Fibroblast of skin of back (primary cell): ENCODE measurements around the gene UMOD. TPM values are rescaled to one million over a fixed set of nuclear protein-coding genes. Genes with fewer than 3 reads are reported as not detected.

ENCODE experiments used
- DNase-seq: peaks from one replicate; pipeline ENCODE4 v3.0.0-alpha.2; 2013
- polyA plus RNA-seq, 2 experiments: library from polyadenylated mRNA; unstranded; fragments of 120-200 nt; gene quantifications; one replicate each; pipeline ENCODE4 v1.2.1, GENCODE V29; 2013; ENCODE audit not compliant: insufficient read length in 2 of 2

The UMOD gene
- polyA plus RNA-seq (2013, experiment 1 of 2; ENCODE audit: insufficient read length): not detected
- not detected for polyA plus RNA-seq (2013, experiment 2 of 2; ENCODE audit: insufficient read length)

- DNase-seq: no peak
Measured at GRCh38 chr16:20352615-20353014, at the start of gene UMOD. Gene UMOD (minus strand): TSS chr16:20352715. CDS start chr16:20350737, 1,978 bp downstream.

GRCh38 chr16:20401475-20402016 lies 49.0 kb upstream of the UMOD start:
- DNase-seq: no peak

- DNase-seq: no peak
Measured at GRCh38 chr16:20401066-20401465, 48.6 kb upstream of the UMOD start.

- DNase-seq: no peak
Measured at GRCh38 chr16:20399185-20399584, 46.7 kb upstream of the UMOD start.

GRCh38 chr16:20398603-20399002 lies 46.1 kb upstream of the UMOD start:
- no peak for DNase-seq

- no peak for DNase-seq
Measured at GRCh38 chr16:20397468-20398074, 45.1 kb upstream of the UMOD start.

GRCh38 chr16:20396846-20397467 lies 44.4 kb upstream of the UMOD start:
- DNase-seq: no peak

GRCh38 chr16:20395946-20396345 lies 43.4 kb upstream of the UMOD start:
- no peak for DNase-seq

GRCh38 chr16:20393801-20394577 lies 41.5 kb upstream of the UMOD start:
- no peak for DNase-seq

- DNase-seq: no peak
Measured at GRCh38 chr16:20391045-20391444, 38.5 kb upstream of the UMOD start.

GRCh38 chr16:20388854-20389253 lies 36.3 kb upstream of the UMOD start:
- DNase-seq: no peak

GRCh38 chr16:20387978-20388377 lies 35.5 kb upstream of the UMOD start:
- DNase-seq: no peak

GRCh38 chr16:20385844-20386832 lies 33.6 kb upstream of the UMOD start:
- DNase-seq: peak; percentile 39

- DNase-seq: peak; percentile 50
Measured at GRCh38 chr16:20383106-20384029, 30.9 kb upstream of the UMOD start.

- no peak for DNase-seq
Measured at GRCh38 chr16:20382202-20382948, 29.9 kb upstream of the UMOD start.

- DNase-seq: no peak
Measured at GRCh38 chr16:20380782-20381181, 28.3 kb upstream of the UMOD start.

- no peak for DNase-seq
Measured at GRCh38 chr16:20377181-20377580, 24.7 kb upstream of the UMOD start.

GRCh38 chr16:20372701-20373100 lies 20.2 kb upstream of the UMOD start:
- DNase-seq: no peak

GRCh38 chr16:20369452-20370054 lies 17.0 kb upstream of the UMOD start:
- DNase-seq: no peak

GRCh38 chr16:20364051-20364450 lies 11.5 kb upstream of the UMOD start:
- DNase-seq: no peak
